Astrocyte of the spinal cord (primary cell): ENCODE measurements around the gene KIAA1958.
A peak's percentile ranks its signal among the peaks of the same experiment; 100 is the strongest.

Experiments used
- DNase-seq: peaks from one replicate; pipeline ENCODE4 v3.0.0; 2011; ENCODE audit warnings: low read depth, low spot score
- H3K4me3 ChIP-seq: 2 replicates; pipeline ENCODE4 v1.5.1; 2011; ENCODE audit warnings: low read depth, mild to moderate bottlenecking, low read length, moderate library complexity
- CTCF ChIP-seq: IDR thresholded peaks from 2 replicates; pipeline ENCODE4 v1.5.1; 2012; ENCODE audit warnings: low read depth, mild to moderate bottlenecking, low read length, inconsistent platforms
- in situ Hi-C: cut with HindIII; loops from 2 replicates; pipeline ENCODE4 v1.10.0; 2017; ENCODE audit warnings: low sequenced_read_pairs

KIAA1958 gene

GRCh38 chr9:112699230-112699629 is 212.6 kb downstream of the KIAA1958 start:
- no peak overlapping the region for H3K4me3 ChIP-seq
- no peak for TF ChIP-seq CTCF
- no peak for DNase-seq
- in situ Hi-C loops = no loop called here

- peak; percentile 32 for DNase-seq
- in situ Hi-C loops = no loop called here
- TF ChIP-seq CTCF = no peak
- H3K4me3 ChIP-seq = no peak overlapping the region
These were observed 213.5 kb downstream of the KIAA1958 start for GRCh38 chr9:112700085-112700484.

- no peak for DNase-seq
- H3K4me3 ChIP-seq = no peak overlapping the region
- in situ Hi-C loops = no loop called here
- TF ChIP-seq CTCF = no peak
These were observed 216.7 kb downstream of the KIAA1958 start for GRCh38 chr9:112703304-112703703.

GRCh38 chr9:112705768-112706427 is 219.3 kb downstream of the KIAA1958 start:
- in situ Hi-C loops = no loop called here
- peak; percentile 61 for TF ChIP-seq CTCF
- DNase-seq = peak; percentile 65
- no peak overlapping the region for H3K4me3 ChIP-seq

- no peak overlapping the region for H3K4me3 ChIP-seq
- in situ Hi-C loops = no loop called here
- peak; percentile 47 for DNase-seq
- peak; percentile 78 for TF ChIP-seq CTCF
These were observed 224.5 kb downstream of the KIAA1958 start for GRCh38 chr9:112711050-112711689.

- in situ Hi-C loops = no loop called here
- H3K4me3 ChIP-seq = no peak overlapping the region
- no peak for DNase-seq
- no peak for TF ChIP-seq CTCF
These were observed 226.1 kb downstream of the KIAA1958 start for GRCh38 chr9:112712678-112713077.
